H9 (cell line): ENCODE measurements around the gene CACNA1D. TPM values are rescaled to one million over a fixed set of nuclear protein-coding genes. Genes with fewer than 3 reads are reported as not detected.

Experiments used
- DNase-seq: peaks from one replicate; pipeline ENCODE4 v3.0.0-alpha.2; 2017
- H2AFZ ChIP-seq: one replicate; pipeline ENCODE4 v1.6.1; 2013; ENCODE audit warnings: mild to moderate bottlenecking, low read length, control low read depth, moderate library complexity
- H2AK5ac ChIP-seq: 2 replicates; pipeline ENCODE4 v1.6.1; 2013; ENCODE audit warnings: low read length, control low read depth, mixed read lengths; ENCODE audit not compliant: insufficient read length
- H2BK120ac ChIP-seq: one replicate; pipeline ENCODE4 v1.6.1; 2013; ENCODE audit warnings: low read depth, mild to moderate bottlenecking, low read length, control low read depth, inconsistent platforms; ENCODE audit not compliant: poor library complexity, severe bottlenecking
- H2BK12ac ChIP-seq: 2 replicates; pipeline ENCODE4 v1.6.1; 2013; ENCODE audit warnings: low read length, control low read depth, mixed read lengths, low read depth; ENCODE audit not compliant: insufficient read length
- H2BK15ac ChIP-seq: 2 replicates; pipeline ENCODE4 v1.6.1; 2013; ENCODE audit warnings: low read depth, low read length, control low read depth
- H2BK20ac ChIP-seq: one replicate; pipeline ENCODE4 v1.6.1; 2013; ENCODE audit warnings: low read depth, mild to moderate bottlenecking, low read length, control low read depth, inconsistent platforms; ENCODE audit not compliant: poor library complexity, severe bottlenecking
- H2BK5ac ChIP-seq: 2 replicates; pipeline ENCODE4 v1.6.1; 2013; ENCODE audit warnings: low read length, control low read depth, mixed read lengths; ENCODE audit not compliant: insufficient read length
- H3K14ac ChIP-seq: 2 replicates; pipeline ENCODE4 v1.6.1; 2013; ENCODE audit warnings: low read length, control low read depth; ENCODE audit not compliant: insufficient read depth
- H3K18ac ChIP-seq: 2 replicates; pipeline ENCODE4 v1.6.1; 2013; ENCODE audit warnings: low read depth, mild to moderate bottlenecking, mixed read lengths, low read length, control low read depth; ENCODE audit not compliant: insufficient read length
- H3K23ac ChIP-seq: 2 replicates; pipeline ENCODE4 v1.6.1; 2013; ENCODE audit warnings: low read length, control low read depth, mixed read lengths, low read depth; ENCODE audit not compliant: insufficient read length
- H3K23me2 ChIP-seq: 2 replicates; pipeline ENCODE4 v1.6.1; 2013; ENCODE audit warnings: low read depth, mild to moderate bottlenecking, mixed read lengths, low read length, control low read depth; ENCODE audit not compliant: insufficient read length, poor library complexity, severe bottlenecking
- H3K27ac ChIP-seq: 2 replicates; pipeline ENCODE4 v1.5.1; 2013; ENCODE audit warnings: low read length, control low read depth, mixed read lengths, low read depth; ENCODE audit not compliant: insufficient read length
- H3K27me3 ChIP-seq: 2 replicates; pipeline ENCODE4 v1.6.1; 2013; ENCODE audit warnings: low read length, control low read depth, inconsistent platforms; ENCODE audit not compliant: insufficient read depth
- H3K4ac ChIP-seq: 2 replicates; pipeline ENCODE4 v1.6.1; 2013; ENCODE audit warnings: low read depth, mild to moderate bottlenecking, control low read depth, inconsistent platforms, low read length, moderate library complexity
- H3K4me1 ChIP-seq: 2 replicates; pipeline ENCODE4 v1.6.1; 2013; ENCODE audit warnings: low read length, control low read depth, inconsistent platforms; ENCODE audit not compliant: insufficient read depth
- H3K4me2 ChIP-seq: 2 replicates; pipeline ENCODE4 v1.6.1; 2013; ENCODE audit warnings: low read length, control low read depth, mixed read lengths; ENCODE audit not compliant: insufficient read length, insufficient read depth
- H3K56ac ChIP-seq: 2 replicates; pipeline ENCODE4 v1.6.1; 2013; ENCODE audit warnings: low read depth, mild to moderate bottlenecking, mixed read lengths, low read length, control low read depth; ENCODE audit not compliant: insufficient read length
- H3K79me1 ChIP-seq: 2 replicates; pipeline ENCODE4 v1.6.1; 2013; ENCODE audit warnings: low read depth, mild to moderate bottlenecking, moderate library complexity, low read length, control low read depth, inconsistent platforms; ENCODE audit not compliant: insufficient read depth, poor library complexity, severe bottlenecking
- H3K79me2 ChIP-seq: 2 replicates; pipeline ENCODE4 v1.6.1; 2013; ENCODE audit warnings: low read length, control low read depth, inconsistent platforms; ENCODE audit not compliant: insufficient read depth
- H3K9ac ChIP-seq: 2 replicates; pipeline ENCODE4 v1.6.1; 2013; ENCODE audit warnings: low read length, control low read depth, mixed read lengths; ENCODE audit not compliant: insufficient read length; ENCODE audit errors: extremely low read depth
- H3K9me3 ChIP-seq: one replicate; pipeline ENCODE4 v1.6.1; 2013; ENCODE audit warnings: low read depth, low read length, inconsistent platforms; ENCODE audit not compliant: control insufficient read depth
- H3T11ph ChIP-seq: one replicate; pipeline ENCODE4 v1.6.1; 2013; ENCODE audit warnings: mild to moderate bottlenecking, low read length, control low read depth, inconsistent platforms
- H4K20me1 ChIP-seq: one replicate; pipeline ENCODE4 v1.6.1; 2013; ENCODE audit not compliant: control insufficient read depth, insufficient read length, insufficient read depth
- H4K5ac ChIP-seq: 2 replicates; pipeline ENCODE4 v1.6.1; 2013; ENCODE audit warnings: low read depth, mild to moderate bottlenecking, mixed read lengths, low read length, control low read depth; ENCODE audit not compliant: insufficient read length
- H4K8ac ChIP-seq: replicated peaks from 2 replicates; pipeline ENCODE4 v1.6.1; 2013; ENCODE audit warnings: low read length, control low read depth, mixed read lengths, low read depth; ENCODE audit not compliant: insufficient read length
- H4K91ac ChIP-seq: 2 replicates; pipeline ENCODE4 v1.6.1; 2013; ENCODE audit warnings: low read depth, mild to moderate bottlenecking, moderate library complexity, mixed read lengths, low read length, control low read depth; ENCODE audit not compliant: insufficient read length
- H3K27ac Mint-ChIP-seq, 3 experiments: 2 replicates in 2 of 3; 3 replicates in 1 of 3; pipeline ENCODE4 v1.8.0; 2020 to 2021; ENCODE audit warnings: mixed read lengths in 3 of 3, mild to moderate bottlenecking in 1 of 3, moderate library complexity in 1 of 3
- H3K27me3 Mint-ChIP-seq: 2 replicates; pipeline ENCODE4 v1.8.0; 2021; ENCODE audit warnings: low read depth, mild to moderate bottlenecking, moderate library complexity, mixed read lengths
- H3K36me3 Mint-ChIP-seq, 3 experiments: 2 replicates in 2 of 3; 3 replicates in 1 of 3; pipeline ENCODE4 v1.8.0; 2020 to 2021; ENCODE audit warnings: low read depth in 3 of 3, mixed read lengths in 3 of 3; ENCODE audit not compliant: insufficient read depth in 1 of 3
- H3K4me1 Mint-ChIP-seq, 2 experiments: 2 replicates each; pipeline ENCODE4 v1.8.0; 2020; ENCODE audit warnings: mixed read lengths in 2 of 2
- H3K4me3 Mint-ChIP-seq, 2 experiments: 2 replicates in 1 of 2; 3 replicates in 1 of 2; pipeline ENCODE4 v1.8.0; 2020 to 2021; ENCODE audit warnings: mild to moderate bottlenecking in 2 of 2, mixed read lengths in 2 of 2, moderate library complexity in 1 of 2
- H3K9me3 Mint-ChIP-seq, 2 experiments: 2 replicates in 1 of 2; 3 replicates in 1 of 2; pipeline ENCODE4 v1.8.0; 2020; ENCODE audit warnings: mild to moderate bottlenecking in 2 of 2, mixed read lengths in 2 of 2, moderate library complexity in 1 of 2
- CTCF ChIP-seq: fragments of 200-600 bp; sonication (generic); conservative IDR thresholded peaks from 3 replicates; pipeline ENCODE4 v1.8.0; 2021; ENCODE audit warnings: antibody characterized with exemption, mild to moderate bottlenecking
- WGBS: extraction: QIAGEN DNeasy Blood & Tissue Kit; methylation state at CpG from one replicate; pipeline ENCODE4 v1.1.7; 2013; ENCODE audit warnings: missing lambda C conversion rate, low lambda C conversion rate, mixed read lengths; ENCODE audit not compliant: insufficient read length; ENCODE audit errors: extremely low coverage; 5-methylcytosine and 5-hydroxymethylcytosine counted together
- total RNA-seq: library from RNA; stranded (reverse); gene quantifications from 2 replicates; pipeline ENCODE4 v1.2.1, GENCODE V29; 2021

The CACNA1D gene
- total RNA-seq, 1 experiment from 2014 or later, result 3.5 TPM

- Mint-ChIP-seq H3K36me3 (no peaks in the 10 kb centered on the region), H3K4me1 (peaks cover 28 to 30% of the 10 kb centered on the region in 2 experiments), H3K4me3 (no peak overlapping the region), H3K9me3 (no peaks in the 10 kb centered on the region), H3K27ac (no peak overlapping the region), H3K27me3 (peaks cover 2% of the 10 kb centered on the region; the same call in 1 of the 2 replicates)
- Histone ChIP-seq H3T11ph (no peak overlapping the region), H2AFZ (no peak overlapping the region), H2BK5ac (no peak overlapping the region), H3K9me3 (no peaks in the 10 kb centered on the region), H3K4ac (no peak overlapping the region), H2AK5ac (no peak overlapping the region), H4K8ac (no peak overlapping the region), H3K79me1 (no peaks in the 10 kb centered on the region), H3K4me2 (no peak overlapping the region), H3K27ac (no peak overlapping the region), H4K91ac (no peak overlapping the region), H3K23ac (no peak overlapping the region), H3K4me1 (peaks cover 8% of the 10 kb centered on the region; the same call in 1 of the 2 replicates), H3K23me2 (no peaks in the 10 kb centered on the region), H3K27me3 (no peaks in the 10 kb centered on the region), H4K20me1 (no peaks in the 10 kb centered on the region), H3K18ac (no peak overlapping the region), H2BK20ac (no peak overlapping the region), H3K9ac (no peak overlapping the region), H3K56ac (no peak overlapping the region), H2BK12ac (no peak overlapping the region), H2BK120ac (no peak overlapping the region), H3K79me2 (no peaks in the 10 kb centered on the region), H4K5ac (no peak overlapping the region), H2BK15ac (no peak overlapping the region), H3K14ac (no peak overlapping the region; the same call in 1 of the 2 replicates)
- no peak for DNase-seq
- TF ChIP-seq CTCF, result no peak
- WGBS, result no CpG with 5 or more reads among the region's 13 CpGs
Measured at GRCh38 chr3:53534676-53535400, 40.4 kb downstream of the CACNA1D start.
